Suprapubic skin (tissue), 4 donors: ENCODE results near the gene TMEM236.

ENCODE experiments used
- CTCF ChIP-seq, 2 donors: fragments of 200-600 bp in 1 of 2; fragments of 450-650 bp in 1 of 2; sonication (generic) in 1 of 2; IDR thresholded peaks; one replicate each; pipeline ENCODE4 v1.5.1; 2016 to 2019; ENCODE audit warnings: antibody characterized with exemption in 2 of 2, mild to moderate bottlenecking in 1 of 2, moderate library complexity in 1 of 2
- EP300 ChIP-seq: sonication (generic); formaldehyde crosslinking; IDR thresholded peaks from one replicate; pipeline ENCODE4 v1.6.1; 2017; ENCODE audit warnings: antibody characterized with exemption
- POLR2A ChIP-seq, 2 donors: fragments of 450-650 bp; IDR thresholded peaks; one replicate each; pipeline ENCODE4 v1.6.1; 2017; ENCODE audit warnings: antibody characterized with exemption in 2 of 2, mild to moderate bottlenecking in 2 of 2, moderate library complexity in 2 of 2
- POLR2AphosphoS5 ChIP-seq, 3 donors: sonication (generic); formaldehyde crosslinking; IDR thresholded peaks; one replicate each; pipeline ENCODE4 v1.6.1; 2017; ENCODE audit warnings: antibody characterized with exemption in 3 of 3

- no peak for TF ChIP-seq CTCF (IDR thresholded peaks at IDR 0.05)
- TF ChIP-seq POLR2AphosphoS5 (IDR thresholded peaks at IDR 0.05), result no peak
- TF ChIP-seq EP300, result no peak
- no peak for TF ChIP-seq POLR2A (IDR thresholded peaks at IDR 0.05)
Measured at GRCh38 chr10:17710181-17710580, 41.8 kb upstream of the TMEM236 start.
